Parathyroid adenoma (tissue), 2 donors: ENCODE measurements around the gene CPHXL2.

Source experiments
- H2AFZ ChIP-seq: fragments of 300-600 bp; sonication (generic); one replicate; pipeline ENCODE4 v1.7.0; 2017; ENCODE audit warnings: antibody characterized with exemption, mild to moderate bottlenecking
- H3K27ac ChIP-seq: fragments of 300-600 bp; sonication (generic); one replicate; pipeline ENCODE4 v1.7.0; 2017
- H3K27me3 ChIP-seq: fragments of 300-600 bp; sonication (generic); one replicate; pipeline ENCODE4 v1.7.0; 2017; ENCODE audit warnings: low read length; ENCODE audit not compliant: control insufficient read depth, insufficient read depth
- H3K36me3 ChIP-seq: fragments of 300-600 bp; sonication (generic); one replicate; pipeline ENCODE4 v1.7.0; 2017; ENCODE audit warnings: low read length; ENCODE audit not compliant: control insufficient read depth, insufficient read depth
- H3K4me1 ChIP-seq: fragments of 300-600 bp; sonication (generic); one replicate; pipeline ENCODE4 v1.7.0; 2017; ENCODE audit warnings: control low read depth
- H3K4me2 ChIP-seq: fragments of 300-600 bp; sonication (generic); one replicate; pipeline ENCODE4 v1.7.0; 2017; ENCODE audit warnings: low read length
- H3K4me3 ChIP-seq: fragments of 300-600 bp; sonication (generic); one replicate; pipeline ENCODE4 v1.7.0; 2017; ENCODE audit warnings: low read depth, low read length
- H3K79me2 ChIP-seq: fragments of 300-600 bp; sonication (generic); one replicate; pipeline ENCODE4 v1.7.0; 2017; ENCODE audit warnings: control low read depth
- H3K9ac ChIP-seq: fragments of 300-600 bp; sonication (generic); one replicate; pipeline ENCODE4 v1.7.0; 2017; ENCODE audit warnings: mild to moderate bottlenecking
- H3K9me3 ChIP-seq: fragments of 300-600 bp; sonication (generic); one replicate; pipeline ENCODE4 v1.7.0; 2017; ENCODE audit warnings: low read length; ENCODE audit not compliant: control insufficient read depth
- CTCF ChIP-seq: fragments of 300-600 bp; sonication (generic); IDR thresholded peaks from one replicate; pipeline ENCODE4 v1.7.0; 2017; ENCODE audit warnings: antibody characterized with exemption, mild to moderate bottlenecking
- donor health status: primary hyperparathyroidism.

Gene CPHXL2

GRCh38 chr16:75615619-75616018 is 61.2 kb downstream of the CPHXL2 start:
- H3K27ac ChIP-seq = no peak overlapping the region
- no peak for TF ChIP-seq CTCF
- no peaks in the 10 kb centered on the region for H3K36me3 ChIP-seq
- H3K4me2 ChIP-seq = no peak overlapping the region
- peaks cover 8% of the 10 kb centered on the region for H3K79me2 ChIP-seq
- no peaks in the 10 kb centered on the region for H3K9me3 ChIP-seq
- H3K4me3 ChIP-seq = no peak overlapping the region
- no peak overlapping the region for H2AFZ ChIP-seq
- H3K9ac ChIP-seq = no peak overlapping the region
- H3K4me1 ChIP-seq = no peaks in the 10 kb centered on the region
- no peaks in the 10 kb centered on the region for H3K27me3 ChIP-seq

GRCh38 chr16:75614066-75614897 is 62.5 kb downstream of the CPHXL2 start:
- Histone ChIP-seq H3K4me3 (no peak overlapping the region), H3K79me2 (peaks cover 5% of the 10 kb centered on the region), H3K27me3 (no peaks in the 10 kb centered on the region), H3K27ac (no peak overlapping the region), H2AFZ (no peak overlapping the region), H3K36me3 (no peaks in the 10 kb centered on the region), H3K9me3 (no peaks in the 10 kb centered on the region), H3K4me2 (no peak overlapping the region), H3K9ac (no peak overlapping the region), H3K4me1 (no peaks in the 10 kb centered on the region)
- TF ChIP-seq CTCF = no peak
